Amniotic epithelial cell (primary cell): Measurements from ENCODE around the gene SLC8A2.

Experiments used
- DNase-seq: peaks from one replicate; pipeline ENCODE4 v3.0.0-alpha.2; 2010; ENCODE audit warnings: low read depth

SLC8A2 gene

GRCh38 chr19:47381121-47381520 lies 90.6 kb downstream of the SLC8A2 start:
- no peak for DNase-seq

- no peak for DNase-seq
Measured at GRCh38 chr19:47380559-47380958, 91.1 kb downstream of the SLC8A2 start.

GRCh38 chr19:47379381-47379938 lies 92.2 kb downstream of the SLC8A2 start:
- no peak for DNase-seq

- DNase-seq: no peak
Measured at GRCh38 chr19:47378246-47378645, 93.4 kb downstream of the SLC8A2 start.
